ENCODE results near the gene ATXN1. TPM values are rescaled to one million over a fixed set of nuclear protein-coding genes. Genes with fewer than 3 reads are reported as not detected.
A peak's percentile ranks its signal among the peaks of the same experiment; 100 is the strongest.

Gene ATXN1
- total RNA-seq, 1 experiment from 2014 or later = 8.1 TPM

GRCh38 chr6:16519265-16520242 is 241.7 kb downstream of the ATXN1 start:
- DNase-seq (ENCODE audit: low spot score) = no peak
- POLR2A ChIA-PET = no interaction called here
- Mint-ChIP-seq H3K4me3 (no peak overlapping the region), H3K27me3 (ENCODE audit: low read depth) (no peaks in the 10 kb centered on the region), H3K4me1 (peaks cover 16% of the 10 kb centered on the region), H3K27ac (peak overlapping the region; percentile 24; the same call in 1 of the 2 replicates), H3K9me3 (no peaks in the 10 kb centered on the region), H3K36me3 (no peaks in the 10 kb centered on the region)
- CTCF ChIA-PET = interaction anchor here (1.0 kb wide), 1 partner anchor 244 kb away, joined by 9 read pairs; no protein-coding TSS in a partner anchor
- peak; percentile 52 for ATAC-seq
- TF ChIP-seq RELA (CRISPR knock-in tag; IDR thresholded peaks at IDR 0.05; ENCODE audit: borderline replicate concordance) = no peak
- TF ChIP-seq NFYB (CRISPR knock-in tag; conservative IDR thresholded peaks at IDR 0.05; ENCODE audit: low read depth) = no peak
- no peak for TF ChIP-seq OVOL2 (CRISPR knock-in tag; IDR thresholded peaks at IDR 0.05; ENCODE audit: borderline replicate concordance)
- TF ChIP-seq MYBL2 (CRISPR knock-in tag; IDR thresholded peaks at IDR 0.05) = no peak
- no peak for TF ChIP-seq ELF4 (CRISPR knock-in tag; IDR thresholded peaks at IDR 0.05; ENCODE audit: low read depth)
- no peak for TF ChIP-seq PREB (CRISPR knock-in tag; IDR thresholded peaks at IDR 0.05; ENCODE audit: borderline replicate concordance)
- TF ChIP-seq SP1 (CRISPR knock-in tag; conservative IDR thresholded peaks at IDR 0.05) = no peak
- TF ChIP-seq ZNF416 (CRISPR knock-in tag; IDR thresholded peaks at IDR 0.05) = no peak
- TF ChIP-seq, protein P1, sequence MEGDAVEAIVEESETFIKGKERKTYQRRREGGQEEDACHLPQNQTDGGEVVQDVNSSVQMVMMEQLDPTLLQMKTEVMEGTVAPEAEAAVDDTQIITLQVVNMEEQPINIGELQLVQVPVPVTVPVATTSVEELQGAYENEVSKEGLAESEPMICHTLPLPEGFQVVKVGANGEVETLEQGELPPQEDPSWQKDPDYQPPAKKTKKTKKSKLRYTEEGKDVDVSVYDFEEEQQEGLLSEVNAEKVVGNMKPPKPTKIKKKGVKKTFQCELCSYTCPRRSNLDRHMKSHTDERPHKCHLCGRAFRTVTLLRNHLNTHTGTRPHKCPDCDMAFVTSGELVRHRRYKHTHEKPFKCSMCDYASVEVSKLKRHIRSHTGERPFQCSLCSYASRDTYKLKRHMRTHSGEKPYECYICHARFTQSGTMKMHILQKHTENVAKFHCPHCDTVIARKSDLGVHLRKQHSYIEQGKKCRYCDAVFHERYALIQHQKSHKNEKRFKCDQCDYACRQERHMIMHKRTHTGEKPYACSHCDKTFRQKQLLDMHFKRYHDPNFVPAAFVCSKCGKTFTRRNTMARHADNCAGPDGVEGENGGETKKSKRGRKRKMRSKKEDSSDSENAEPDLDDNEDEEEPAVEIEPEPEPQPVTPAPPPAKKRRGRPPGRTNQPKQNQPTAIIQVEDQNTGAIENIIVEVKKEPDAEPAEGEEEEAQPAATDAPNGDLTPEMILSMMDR (IDR thresholded peaks at IDR 0.05) = no peak
- no peak for TF ChIP-seq MXD4 (CRISPR knock-in tag; IDR thresholded peaks at IDR 0.05; ENCODE audit: borderline replicate concordance)
- TF ChIP-seq ARID4B (CRISPR knock-in tag; IDR thresholded peaks at IDR 0.05; ENCODE audit: borderline replicate concordance) = no peak
- TF ChIP-seq ATF1 (CRISPR knock-in tag; IDR thresholded peaks at IDR 0.05) = no peak
- TF ChIP-seq GRHL2 (CRISPR knock-in tag; IDR thresholded peaks at IDR 0.05; ENCODE audit: insufficient replicate concordance, severe bottlenecking) = no peak
- no peak for TF ChIP-seq ZNF423 (CRISPR knock-in tag; IDR thresholded peaks at IDR 0.05)
- no peak for TF ChIP-seq EMX1 (CRISPR knock-in tag; IDR thresholded peaks at IDR 0.05)
- TF ChIP-seq PRDM15 (CRISPR knock-in tag; IDR thresholded peaks at IDR 0.05) = no peak
- no peak for TF ChIP-seq SMAD3 (CRISPR knock-in tag; IDR thresholded peaks at IDR 0.05; ENCODE audit: borderline replicate concordance)

Data from WTC11 (cell line).